Measurements from ENCODE around the gene NPFF.
"Not testable (repeated sequence)": the region's sequence is repeated elsewhere in the genome, so short reads cannot be mapped to it uniquely, and the experiment has no call there.

The NPFF gene

DNA sequence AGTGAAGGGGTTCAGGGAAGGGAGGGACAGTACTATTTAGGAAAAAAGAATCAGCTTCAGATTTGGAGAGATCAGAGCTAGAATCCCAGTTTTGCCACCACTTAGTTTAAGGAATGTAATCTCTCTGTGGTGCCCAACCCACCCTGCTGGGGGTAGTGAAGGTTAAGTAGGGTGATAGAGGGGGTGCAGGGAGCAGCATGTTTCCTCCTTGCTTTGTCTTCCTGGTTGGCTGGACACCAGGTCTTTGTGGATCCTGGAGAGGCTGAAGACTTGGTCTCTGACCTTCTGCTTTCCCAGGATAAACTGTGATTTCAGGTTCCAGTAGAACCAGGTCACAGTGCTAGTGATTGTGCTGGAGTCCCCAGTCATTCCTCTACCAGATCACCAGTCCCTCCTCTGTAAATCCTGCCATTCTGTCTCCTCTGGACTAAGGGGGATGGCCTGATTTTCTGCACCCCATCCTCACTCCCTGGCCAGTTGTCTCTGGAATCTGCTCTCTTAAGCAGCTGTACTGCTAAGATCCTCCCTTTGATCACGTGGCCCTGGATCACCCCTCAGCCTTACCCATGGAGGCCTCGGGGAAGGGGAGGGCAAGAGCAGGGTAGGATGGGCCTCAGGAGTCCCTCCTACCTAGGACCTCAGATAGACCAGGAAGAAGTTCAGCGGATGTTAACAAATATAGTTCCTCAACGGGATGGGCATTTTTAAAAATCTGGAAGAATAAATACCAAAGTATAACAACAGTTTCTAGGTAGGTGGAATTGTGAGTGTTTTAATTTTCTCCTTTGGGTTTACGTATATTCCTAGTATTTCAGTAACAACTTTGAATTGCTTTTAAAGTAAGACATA, 11.2 kb downstream of the NPFF start:
- no peak for DNase-seq (ENCODE audit: low read depth)

GRCh38 chr12:53493610-53494391, 13.5 kb downstream of the NPFF start:
- no peak for DNase-seq (ENCODE audit: low read depth)

DNA sequence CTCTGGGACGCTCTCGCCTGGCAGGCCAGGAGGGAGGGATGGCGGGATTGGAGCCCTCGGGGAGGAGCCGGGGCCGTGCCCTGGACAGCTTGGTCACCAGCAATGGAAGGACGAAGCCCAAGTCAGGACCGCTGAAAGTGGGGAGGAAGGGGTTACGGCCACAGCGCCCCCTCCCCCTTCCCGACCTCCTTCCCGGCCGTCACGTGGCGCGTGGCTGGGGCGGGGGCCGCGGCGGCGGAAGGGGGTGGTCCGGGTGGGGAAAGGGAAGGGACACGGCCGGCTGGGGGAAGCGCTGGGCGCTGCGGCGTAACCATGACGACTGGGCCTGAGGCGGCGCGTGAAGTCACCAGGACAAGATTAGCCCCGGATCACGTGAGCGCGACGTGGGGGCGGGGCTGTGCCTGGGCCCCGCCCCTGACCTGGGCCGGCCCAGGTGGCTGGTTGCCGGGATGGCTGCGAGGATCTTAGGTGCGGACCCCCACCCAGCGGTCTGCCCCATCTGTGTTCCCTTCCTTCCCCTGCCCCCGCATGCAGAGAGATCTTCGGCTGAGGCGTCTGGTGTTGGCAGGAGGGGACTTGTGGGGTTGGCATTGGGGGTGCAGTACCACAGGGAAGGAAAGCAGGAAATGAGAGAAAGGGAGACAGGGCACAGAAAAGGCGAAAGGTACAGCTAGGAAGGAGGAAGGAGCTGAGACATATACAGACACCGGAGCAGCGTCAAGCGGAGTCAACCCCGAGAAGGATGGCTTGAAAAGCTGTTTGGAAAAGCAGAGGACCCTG, 14.3 kb downstream of the NPFF start:
- DNase-seq (ENCODE audit: low read depth), result no peak

DNA sequence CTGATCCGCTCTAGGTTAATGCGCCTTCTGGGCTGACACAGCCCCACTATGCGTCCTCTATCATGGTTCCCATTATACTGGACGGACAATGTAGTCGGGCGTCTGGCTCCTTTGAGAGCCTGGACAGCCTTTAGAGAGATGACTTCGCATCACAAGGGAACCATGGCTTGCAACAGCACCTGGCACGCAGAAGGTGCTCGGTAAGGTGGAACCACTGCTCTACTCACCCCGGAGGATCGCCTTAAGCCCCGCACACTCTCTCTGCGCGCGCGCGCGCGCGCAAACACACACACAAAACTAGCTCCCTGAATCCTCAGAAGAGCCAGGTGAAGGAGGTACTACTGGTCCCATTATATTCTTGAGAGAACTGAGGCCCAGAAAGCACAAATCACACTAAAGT, 15.1 kb downstream of the NPFF start:
- no peak for DNase-seq (ENCODE audit: low read depth)

- no peak for DNase-seq (ENCODE audit: low read depth)
Measured at GRCh38 chr12:53489242-53489864, 17.9 kb downstream of the NPFF start.

- no peak for DNase-seq (ENCODE audit: low read depth)
Measured at GRCh38 chr12:53486736-53487487, 20.4 kb downstream of the NPFF start.

GRCh38 chr12:53485955-53486735, 21.1 kb downstream of the NPFF start:
- no peak for DNase-seq (ENCODE audit: low read depth)

GRCh38 chr12:53484686-53485575, 22.4 kb downstream of the NPFF start:
- no peak for DNase-seq (ENCODE audit: low read depth)

- no peak for DNase-seq (ENCODE audit: low read depth)
Measured at GRCh38 chr12:53483979-53484377, 23.3 kb downstream of the NPFF start.

DNA sequence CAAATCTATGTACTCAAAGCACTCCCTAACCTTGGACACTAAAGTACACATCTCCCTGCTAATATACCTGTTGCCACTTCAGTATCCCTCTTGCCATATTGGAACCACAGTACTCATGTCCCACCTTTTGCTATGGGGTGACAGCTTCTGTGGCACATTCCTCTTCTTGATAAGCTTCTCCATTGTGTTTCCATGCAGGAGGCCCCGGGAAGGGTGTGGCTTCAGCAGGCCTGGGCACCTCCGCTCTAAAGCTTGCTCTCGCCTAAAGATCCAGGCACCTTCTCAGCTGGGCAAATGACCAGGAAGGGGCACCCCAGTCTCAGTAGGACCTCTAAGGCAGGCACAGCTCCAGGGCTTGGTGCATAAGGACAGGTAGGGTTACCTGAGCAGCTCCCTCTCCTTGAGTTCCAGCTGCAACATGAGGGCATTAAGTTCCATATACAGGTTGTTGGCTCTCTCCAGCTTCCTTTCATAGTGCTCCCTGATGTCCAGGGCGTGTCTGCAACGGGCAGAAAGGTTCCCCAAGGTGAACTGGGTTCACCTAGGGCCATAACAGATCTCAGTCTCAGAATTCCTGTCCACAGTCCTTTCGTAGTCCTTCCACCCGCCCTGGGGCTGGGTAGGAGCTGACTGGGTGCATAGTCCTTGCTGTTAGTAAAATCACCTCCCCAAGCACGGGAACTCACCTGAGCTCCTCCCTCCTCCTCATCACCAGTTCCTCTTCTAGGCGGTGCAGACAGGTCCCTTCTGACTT, 23.9 kb downstream of the NPFF start:
- DNase-seq (ENCODE audit: low read depth), result no peak

DNA sequence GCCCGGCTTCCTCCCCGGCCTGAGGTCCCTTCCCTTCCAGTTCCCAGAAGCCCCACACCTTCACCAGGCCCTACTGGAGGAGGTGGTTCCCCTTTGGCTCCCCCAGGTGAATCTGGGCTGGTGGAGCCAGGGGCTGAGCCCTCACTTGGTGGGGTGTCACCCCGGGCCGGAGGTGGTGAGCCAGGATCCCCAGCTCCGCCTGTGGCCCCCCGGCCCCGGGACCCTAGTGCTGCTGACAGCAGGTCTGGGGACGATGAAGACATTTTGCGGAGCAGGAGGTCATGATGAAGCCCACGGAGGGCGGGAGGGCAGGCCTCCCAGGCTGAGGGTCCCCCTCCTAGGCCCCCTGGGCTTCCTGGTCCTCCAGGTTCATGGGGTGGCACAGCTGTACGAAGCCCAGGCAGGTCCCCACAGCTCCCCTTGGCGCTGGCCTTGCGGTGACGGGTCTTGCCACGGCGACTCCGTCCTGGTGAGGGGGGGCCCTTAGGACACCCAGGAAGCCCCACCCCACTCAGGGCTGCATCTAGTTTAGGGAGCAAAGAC, 24.6 kb downstream of the NPFF start:
- DNase-seq (ENCODE audit: low read depth), result no peak

DNA sequence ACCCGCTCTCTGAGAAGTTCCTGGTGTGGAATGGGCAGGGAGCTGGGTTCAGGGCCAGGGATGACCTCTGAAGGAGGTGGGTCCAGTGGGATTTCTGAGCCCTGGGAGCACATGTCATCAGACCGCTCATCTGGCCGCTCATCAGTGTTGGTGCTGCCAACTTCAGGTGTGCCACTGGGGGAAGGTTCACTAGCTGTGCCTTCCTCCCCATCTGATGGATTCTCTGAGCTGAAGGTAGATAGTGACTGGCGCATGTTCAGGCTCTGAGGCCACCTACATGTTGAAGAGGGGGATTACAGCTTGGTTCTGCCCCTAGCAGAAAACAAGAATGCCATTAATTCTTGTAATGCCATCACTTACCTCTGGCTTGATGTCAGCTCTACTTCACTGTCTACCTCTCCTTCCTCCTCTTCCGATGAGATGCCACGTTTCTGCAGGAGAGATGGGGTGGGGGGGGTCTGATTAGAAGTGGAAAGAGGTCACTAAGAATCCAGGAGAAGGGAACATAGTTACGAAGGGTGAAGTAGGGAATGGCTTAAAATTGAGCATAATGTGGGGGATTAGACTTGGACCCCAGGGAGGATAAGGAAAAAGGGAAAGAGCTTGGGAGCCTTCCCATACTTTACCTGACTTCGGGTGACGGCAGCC, 25.2 kb downstream of the NPFF start:
- DNase-seq (ENCODE audit: low read depth), result no peak

DNA sequence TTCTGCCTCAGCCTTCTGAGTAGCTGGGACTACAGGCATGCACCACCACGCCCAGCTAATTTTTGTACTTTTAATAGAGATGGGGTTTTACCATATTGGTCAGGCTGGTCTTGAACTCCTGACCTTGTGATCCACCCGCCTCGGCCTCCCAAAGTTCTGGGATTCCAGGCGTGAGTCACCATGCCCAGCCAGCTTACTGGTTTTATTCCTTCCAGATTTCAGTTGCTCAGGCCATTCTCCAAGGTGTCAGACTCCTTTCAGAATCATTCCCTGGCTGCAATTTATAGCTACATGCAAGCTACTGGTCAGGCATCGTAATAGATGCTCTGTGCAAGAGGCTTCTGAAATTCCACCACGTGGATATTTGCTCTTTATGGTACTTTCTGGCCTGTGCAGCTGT, 25.8 kb downstream of the NPFF start:
- not testable (repeated sequence) for DNase-seq (ENCODE audit: low read depth)

GRCh38 chr12:53480491-53481442, 26.5 kb downstream of the NPFF start:
- DNase-seq (ENCODE audit: low read depth), result no peak

- no peak for DNase-seq (ENCODE audit: low read depth)
Measured at GRCh38 chr12:53479331-53479730, 28.0 kb downstream of the NPFF start.

DNA sequence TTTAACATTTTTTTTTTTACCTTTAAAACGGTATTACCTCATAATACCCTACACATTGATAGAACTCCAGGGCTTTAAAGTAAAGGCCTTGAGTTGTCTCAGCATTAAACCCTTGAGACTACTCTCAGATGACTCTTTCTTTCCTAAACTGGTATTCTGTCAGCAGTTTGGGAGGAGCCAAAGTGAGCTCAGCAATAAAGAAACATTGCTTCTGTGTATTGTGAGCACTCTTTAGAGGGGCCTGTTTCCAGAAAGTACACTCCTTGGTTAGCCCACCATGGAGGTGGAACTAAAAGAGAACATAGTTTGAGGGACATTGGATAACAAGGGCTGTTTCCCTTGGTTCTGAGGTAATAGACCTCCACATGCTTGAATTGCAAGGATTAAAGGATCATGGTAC, 28.4 kb downstream of the NPFF start:
- DNase-seq (ENCODE audit: low read depth), result no peak

DNA sequence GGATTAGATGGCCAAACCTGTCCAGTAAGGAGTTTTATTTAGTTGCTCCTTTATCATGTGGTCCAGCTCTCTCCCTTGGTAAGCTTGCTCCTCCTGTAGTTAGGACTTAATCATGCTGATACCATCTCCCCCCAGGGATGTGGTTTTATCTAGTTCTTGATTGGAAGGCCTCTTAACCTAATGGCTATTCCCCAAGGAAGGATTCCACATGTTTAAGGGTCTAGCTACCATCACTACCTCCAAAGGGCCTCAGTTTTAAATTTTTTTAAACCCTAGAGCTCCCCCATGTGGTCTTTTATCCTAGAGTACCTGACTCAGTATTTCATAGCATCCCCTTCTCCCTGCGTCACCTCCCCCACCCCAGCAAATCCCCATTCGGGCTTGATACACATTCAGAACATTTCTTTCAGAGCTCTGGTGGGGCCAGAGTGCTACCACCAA, 30.5 kb downstream of the NPFF start:
- DNase-seq (ENCODE audit: low read depth), result no peak

Measured in non-pigmented ciliary epithelial cell (primary cell).